HG02759 (cell line): ENCODE measurements around the gene PSMC3IP.
A peak's percentile ranks its signal among the peaks of the same experiment; 100 is the strongest.
"Not testable (repeated sequence)": the region's sequence is repeated elsewhere in the genome, so short reads cannot be mapped to it uniquely, and the experiment has no call there.

Source experiments
- ATAC-seq: cut with Tn5 transposase; IDR thresholded peaks from one replicate; pipeline ENCODE4 v1.9.1; 2021; ENCODE audit warnings: mild to moderate bottlenecking, moderate library complexity; ENCODE audit not compliant: unreplicated experiment

Gene PSMC3IP

GRCh38 chr17:42577532-42578281 lies at the start of gene PSMC3IP:
Gene PSMC3IP (minus strand): TSS chr17:42577729. CDS start chr17:42577686, 43 bp downstream.
- ATAC-seq: peak; percentile 70

GRCh38 chr17:42623732-42624596 lies 46.4 kb upstream of the PSMC3IP start:
- no peak for ATAC-seq

- no peak for ATAC-seq
Measured at GRCh38 chr17:42623271-42623670, 45.7 kb upstream of the PSMC3IP start.

- ATAC-seq: not testable (repeated sequence)
Measured at GRCh38 chr17:42621987-42622386, 44.5 kb upstream of the PSMC3IP start.

- peak; percentile 75 for ATAC-seq
Measured at GRCh38 chr17:42618442-42619150, 41.1 kb upstream of the PSMC3IP start.

GRCh38 chr17:42617956-42618431 lies 40.5 kb upstream of the PSMC3IP start:
- peak; percentile 18 for ATAC-seq

GRCh38 chr17:42613699-42614295 lies 36.3 kb upstream of the PSMC3IP start:
- ATAC-seq: no peak

GRCh38 chr17:42612013-42612412 lies 34.5 kb upstream of the PSMC3IP start:
- no peak for ATAC-seq

- ATAC-seq: not testable (repeated sequence)
Measured at GRCh38 chr17:42609814-42610801, 32.6 kb upstream of the PSMC3IP start.

- ATAC-seq: peak; percentile 90
Measured at GRCh38 chr17:42609182-42609813, 31.8 kb upstream of the PSMC3IP start, which contains the start of the genes RETREG3 and TUBG1. Gene RETREG3 (minus strand): TSS chr17:42609374. CDS start chr17:42609324, 50 bp downstream. Gene TUBG1 (plus strand): TSS chr17:42609683. CDS start chr17:42609738, 55 bp downstream.

- peak; percentile 30 for ATAC-seq
Measured at GRCh38 chr17:42608305-42609181, 31.0 kb upstream of the PSMC3IP start.

- ATAC-seq: no peak
Measured at GRCh38 chr17:42607769-42608168, 30.2 kb upstream of the PSMC3IP start.

- no peak for ATAC-seq
Measured at GRCh38 chr17:42603318-42603717, 25.8 kb upstream of the PSMC3IP start.

GRCh38 chr17:42598905-42599304 lies 21.4 kb upstream of the PSMC3IP start:
- no peak for ATAC-seq

- ATAC-seq: no peak
Measured at GRCh38 chr17:42596386-42596785, 18.9 kb upstream of the PSMC3IP start.

GRCh38 chr17:42591411-42591810 lies 13.9 kb upstream of the PSMC3IP start:
- ATAC-seq: no peak

GRCh38 chr17:42590886-42591285 lies 13.4 kb upstream of the PSMC3IP start:
- no peak for ATAC-seq
